Measurements from ENCODE around the gene SMC1A. TPM values are rescaled to one million over a fixed set of nuclear protein-coding genes. Genes with fewer than 3 reads are reported as not detected.
"Not testable (repeated sequence)": the region's sequence is repeated elsewhere in the genome, so short reads cannot be mapped to it uniquely, and the experiment has no call there.

The SMC1A gene
- total RNA-seq, 1 donor from 2014 or later, result 48.1 TPM

GRCh38 chrX:53430231-53430630 is 7.8 kb upstream of the SMC1A start:
- no peak for TF ChIP-seq CTCF (IDR thresholded peaks at IDR 0.05; ENCODE audit: partially characterized antibody, unreplicated experiment)
- no peak for DNase-seq
- H3K36me3 Mint-ChIP-seq (ENCODE audit: unreplicated experiment), result no peaks in the 10 kb centered on the region
- no peaks in the 10 kb centered on the region for H3K27me3 Mint-ChIP-seq (ENCODE audit: unreplicated experiment)
- H3K9me3 Mint-ChIP-seq (ENCODE audit: unreplicated experiment), result peaks cover under 1% of the 10 kb centered on the region
- H3K4me1 Mint-ChIP-seq (ENCODE audit: low read depth, unreplicated experiment), result peaks cover 3% of the 10 kb centered on the region
- no peak overlapping the region for H3K27ac Mint-ChIP-seq (ENCODE audit: unreplicated experiment)
- no peak overlapping the region for H3K4me3 Mint-ChIP-seq (ENCODE audit: unreplicated experiment)

GRCh38 chrX:53429755-53430154 is 7.3 kb upstream of the SMC1A start:
- DNase-seq, result no peak
- Mint-ChIP-seq H3K4me1 (ENCODE audit: low read depth, unreplicated experiment) (peaks cover 3% of the 10 kb centered on the region), H3K27ac (ENCODE audit: unreplicated experiment) (no peak overlapping the region), H3K4me3 (ENCODE audit: unreplicated experiment) (no peak overlapping the region), H3K27me3 (ENCODE audit: unreplicated experiment) (no peaks in the 10 kb centered on the region), H3K9me3 (ENCODE audit: unreplicated experiment) (no peaks in the 10 kb centered on the region), H3K36me3 (ENCODE audit: unreplicated experiment) (no peaks in the 10 kb centered on the region)
- no peak for TF ChIP-seq CTCF (IDR thresholded peaks at IDR 0.05; ENCODE audit: partially characterized antibody, unreplicated experiment)

GRCh38 chrX:53422861-53423306 is 430 bp upstream of the SMC1A start, which contains the start of gene RIBC1:
Gene RIBC1 (plus strand): TSS chrX:53422873. CDS start chrX:53426277, 3,404 bp downstream.
- no peak for DNase-seq
- no peaks in the 10 kb centered on the region for H3K36me3 Mint-ChIP-seq (ENCODE audit: unreplicated experiment)
- TF ChIP-seq CTCF (IDR thresholded peaks at IDR 0.05; ENCODE audit: partially characterized antibody, unreplicated experiment), result no peak
- peaks cover 5% of the 10 kb centered on the region for H3K4me1 Mint-ChIP-seq (ENCODE audit: low read depth, unreplicated experiment)
- peak within 1 kb of the TSS; percentile 96 for H3K27ac Mint-ChIP-seq (ENCODE audit: unreplicated experiment)
- H3K4me3 Mint-ChIP-seq (ENCODE audit: unreplicated experiment), result peak within 1 kb of the TSS; percentile 99
- peaks cover 2% of the 10 kb centered on the region for H3K9me3 Mint-ChIP-seq (ENCODE audit: unreplicated experiment)
- H3K27me3 Mint-ChIP-seq (ENCODE audit: unreplicated experiment), result no peaks in the 10 kb centered on the region

- peaks cover 5% of the 10 kb centered on the region for H3K4me1 Mint-ChIP-seq (ENCODE audit: low read depth, unreplicated experiment)
- H3K27ac Mint-ChIP-seq (ENCODE audit: unreplicated experiment), result peak overlapping the region; percentile 96
- no peaks in the 10 kb centered on the region for H3K27me3 Mint-ChIP-seq (ENCODE audit: unreplicated experiment)
- peak overlapping the region; percentile 99 for H3K4me3 Mint-ChIP-seq (ENCODE audit: unreplicated experiment)
- no peak for DNase-seq
- TF ChIP-seq CTCF (IDR thresholded peaks at IDR 0.05; ENCODE audit: partially characterized antibody, unreplicated experiment), result no peak
- H3K36me3 Mint-ChIP-seq (ENCODE audit: unreplicated experiment), result no peaks in the 10 kb centered on the region
- H3K9me3 Mint-ChIP-seq (ENCODE audit: unreplicated experiment), result peaks cover 5% of the 10 kb centered on the region
Observed at GRCh38 chrX:53421772-53422085, 725 bp downstream of the SMC1A start.

- H3K4me3 Mint-ChIP-seq (ENCODE audit: unreplicated experiment), result peak overlapping the region; percentile 99
- no peaks in the 10 kb centered on the region for H3K36me3 Mint-ChIP-seq (ENCODE audit: unreplicated experiment)
- no peak overlapping the region for H3K27ac Mint-ChIP-seq (ENCODE audit: unreplicated experiment)
- peaks cover 5% of the 10 kb centered on the region for H3K9me3 Mint-ChIP-seq (ENCODE audit: unreplicated experiment)
- no peak for TF ChIP-seq CTCF (IDR thresholded peaks at IDR 0.05; ENCODE audit: partially characterized antibody, unreplicated experiment)
- H3K4me1 Mint-ChIP-seq (ENCODE audit: low read depth, unreplicated experiment), result peaks cover 5% of the 10 kb centered on the region
- no peak for DNase-seq
- no peaks in the 10 kb centered on the region for H3K27me3 Mint-ChIP-seq (ENCODE audit: unreplicated experiment)
Observed at GRCh38 chrX:53421125-53421524, 1.3 kb downstream of the SMC1A start.

- not testable (repeated sequence) for H3K27me3 Mint-ChIP-seq (ENCODE audit: unreplicated experiment); DNase-seq; H3K27ac Mint-ChIP-seq (ENCODE audit: unreplicated experiment); H3K4me3 Mint-ChIP-seq (ENCODE audit: unreplicated experiment); H3K4me1 Mint-ChIP-seq (ENCODE audit: low read depth, unreplicated experiment); H3K9me3 Mint-ChIP-seq (ENCODE audit: unreplicated experiment); H3K36me3 Mint-ChIP-seq (ENCODE audit: unreplicated experiment)
Observed at GRCh38 chrX:53420351-53420750, 2.1 kb downstream of the SMC1A start.

All from glutamatergic neuron (in vitro differentiated cells).